Adrenal gland (tissue), 5 donors: ENCODE measurements around the gene CHST2.

Experiments used
- POLR2A ChIP-seq, 2 donors: fragments of 450-650 bp; IDR thresholded peaks; one replicate each; pipeline ENCODE4 v1.6.1; 2017; ENCODE audit warnings: antibody characterized with exemption in 2 of 2, mild to moderate bottlenecking in 2 of 2, moderate library complexity in 1 of 2
- TF ChIP-seq, protein P1 (sequence below), 6 experiments: fragments of 450-650 bp in 4 of 6; fragments of 200-600 bp in 2 of 6; sonication (generic) in 1 of 6; IDR thresholded peaks; 1 replicate in 5 of 6; 2 replicates in 1 of 6; pipeline versions ENCODE4 v1.5.1 to v1.8.0; 2016 to 2021; ENCODE audit warnings: antibody characterized with exemption in 6 of 6, mild to moderate bottlenecking in 2 of 6, moderate library complexity in 1 of 6
- donor health status: DM: no; HTN: no; CAD: no.

DNA sequence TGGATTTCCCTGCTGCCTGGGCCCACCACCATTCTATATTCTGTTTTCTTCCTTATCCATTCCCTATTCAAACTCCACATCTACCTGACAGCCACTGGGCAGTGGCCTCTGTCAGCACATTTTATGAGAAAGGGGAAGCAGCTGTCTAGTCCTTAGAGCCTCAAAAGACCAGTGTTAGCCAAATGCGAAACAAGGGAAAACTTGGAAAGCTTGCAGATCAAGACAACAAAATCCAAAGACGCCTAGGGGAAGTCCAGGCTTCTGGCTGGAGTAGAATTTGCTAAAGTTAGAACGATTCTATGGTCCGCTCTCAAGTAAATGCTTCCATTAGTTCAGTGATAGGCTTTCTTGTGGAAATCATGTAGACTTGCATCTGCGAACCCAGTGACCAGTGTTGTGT, 39.4 kb upstream of the CHST2 start:
- TF ChIP-seq, protein P1, sequence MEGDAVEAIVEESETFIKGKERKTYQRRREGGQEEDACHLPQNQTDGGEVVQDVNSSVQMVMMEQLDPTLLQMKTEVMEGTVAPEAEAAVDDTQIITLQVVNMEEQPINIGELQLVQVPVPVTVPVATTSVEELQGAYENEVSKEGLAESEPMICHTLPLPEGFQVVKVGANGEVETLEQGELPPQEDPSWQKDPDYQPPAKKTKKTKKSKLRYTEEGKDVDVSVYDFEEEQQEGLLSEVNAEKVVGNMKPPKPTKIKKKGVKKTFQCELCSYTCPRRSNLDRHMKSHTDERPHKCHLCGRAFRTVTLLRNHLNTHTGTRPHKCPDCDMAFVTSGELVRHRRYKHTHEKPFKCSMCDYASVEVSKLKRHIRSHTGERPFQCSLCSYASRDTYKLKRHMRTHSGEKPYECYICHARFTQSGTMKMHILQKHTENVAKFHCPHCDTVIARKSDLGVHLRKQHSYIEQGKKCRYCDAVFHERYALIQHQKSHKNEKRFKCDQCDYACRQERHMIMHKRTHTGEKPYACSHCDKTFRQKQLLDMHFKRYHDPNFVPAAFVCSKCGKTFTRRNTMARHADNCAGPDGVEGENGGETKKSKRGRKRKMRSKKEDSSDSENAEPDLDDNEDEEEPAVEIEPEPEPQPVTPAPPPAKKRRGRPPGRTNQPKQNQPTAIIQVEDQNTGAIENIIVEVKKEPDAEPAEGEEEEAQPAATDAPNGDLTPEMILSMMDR (IDR thresholded peaks at IDR 0.05): no peak
- no peak for TF ChIP-seq POLR2A (IDR thresholded peaks at IDR 0.05)
